IPS-18a (cell line): ENCODE measurements around the gene GMIP.
"Not testable (repeated sequence)": the region's sequence is repeated elsewhere in the genome, so short reads cannot be mapped to it uniquely, and the experiment has no call there.

Source experiments
- H3K27ac ChIP-seq: one replicate; pipeline ENCODE4 v1.5.1; 2013; ENCODE audit warnings: low read length
- H3K27me3 ChIP-seq: one replicate; pipeline ENCODE4 v1.6.1; 2013; ENCODE audit warnings: mild to moderate bottlenecking, low read length; ENCODE audit not compliant: control insufficient read depth, insufficient read depth
- H3K36me3 ChIP-seq: one replicate; pipeline ENCODE4 v1.6.1; 2013; ENCODE audit warnings: low read depth, low read length; ENCODE audit not compliant: control insufficient read depth
- H3K4me1 ChIP-seq: one replicate; pipeline ENCODE4 v1.6.1; 2013; ENCODE audit warnings: low read depth, low read length; ENCODE audit not compliant: control insufficient read depth
- H3K4me3 ChIP-seq: one replicate; pipeline ENCODE4 v1.5.1; 2013; ENCODE audit warnings: low read length
- H3K9ac ChIP-seq: one replicate; pipeline ENCODE4 v1.6.1; 2013; ENCODE audit warnings: mild to moderate bottlenecking, low read length, moderate library complexity
- H3K9me3 ChIP-seq: one replicate; pipeline ENCODE4 v1.6.1; 2013; ENCODE audit warnings: low read depth, low read length; ENCODE audit not compliant: control insufficient read depth

GMIP gene, protein sequence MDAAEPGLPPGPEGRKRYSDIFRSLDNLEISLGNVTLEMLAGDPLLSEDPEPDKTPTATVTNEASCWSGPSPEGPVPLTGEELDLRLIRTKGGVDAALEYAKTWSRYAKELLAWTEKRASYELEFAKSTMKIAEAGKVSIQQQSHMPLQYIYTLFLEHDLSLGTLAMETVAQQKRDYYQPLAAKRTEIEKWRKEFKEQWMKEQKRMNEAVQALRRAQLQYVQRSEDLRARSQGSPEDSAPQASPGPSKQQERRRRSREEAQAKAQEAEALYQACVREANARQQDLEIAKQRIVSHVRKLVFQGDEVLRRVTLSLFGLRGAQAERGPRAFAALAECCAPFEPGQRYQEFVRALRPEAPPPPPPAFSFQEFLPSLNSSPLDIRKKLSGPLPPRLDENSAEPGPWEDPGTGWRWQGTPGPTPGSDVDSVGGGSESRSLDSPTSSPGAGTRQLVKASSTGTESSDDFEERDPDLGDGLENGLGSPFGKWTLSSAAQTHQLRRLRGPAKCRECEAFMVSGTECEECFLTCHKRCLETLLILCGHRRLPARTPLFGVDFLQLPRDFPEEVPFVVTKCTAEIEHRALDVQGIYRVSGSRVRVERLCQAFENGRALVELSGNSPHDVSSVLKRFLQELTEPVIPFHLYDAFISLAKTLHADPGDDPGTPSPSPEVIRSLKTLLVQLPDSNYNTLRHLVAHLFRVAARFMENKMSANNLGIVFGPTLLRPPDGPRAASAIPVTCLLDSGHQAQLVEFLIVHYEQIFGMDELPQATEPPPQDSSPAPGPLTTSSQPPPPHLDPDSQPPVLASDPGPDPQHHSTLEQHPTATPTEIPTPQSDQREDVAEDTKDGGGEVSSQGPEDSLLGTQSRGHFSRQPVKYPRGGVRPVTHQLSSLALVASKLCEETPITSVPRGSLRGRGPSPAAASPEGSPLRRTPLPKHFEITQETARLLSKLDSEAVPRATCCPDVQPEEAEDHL

DNA sequence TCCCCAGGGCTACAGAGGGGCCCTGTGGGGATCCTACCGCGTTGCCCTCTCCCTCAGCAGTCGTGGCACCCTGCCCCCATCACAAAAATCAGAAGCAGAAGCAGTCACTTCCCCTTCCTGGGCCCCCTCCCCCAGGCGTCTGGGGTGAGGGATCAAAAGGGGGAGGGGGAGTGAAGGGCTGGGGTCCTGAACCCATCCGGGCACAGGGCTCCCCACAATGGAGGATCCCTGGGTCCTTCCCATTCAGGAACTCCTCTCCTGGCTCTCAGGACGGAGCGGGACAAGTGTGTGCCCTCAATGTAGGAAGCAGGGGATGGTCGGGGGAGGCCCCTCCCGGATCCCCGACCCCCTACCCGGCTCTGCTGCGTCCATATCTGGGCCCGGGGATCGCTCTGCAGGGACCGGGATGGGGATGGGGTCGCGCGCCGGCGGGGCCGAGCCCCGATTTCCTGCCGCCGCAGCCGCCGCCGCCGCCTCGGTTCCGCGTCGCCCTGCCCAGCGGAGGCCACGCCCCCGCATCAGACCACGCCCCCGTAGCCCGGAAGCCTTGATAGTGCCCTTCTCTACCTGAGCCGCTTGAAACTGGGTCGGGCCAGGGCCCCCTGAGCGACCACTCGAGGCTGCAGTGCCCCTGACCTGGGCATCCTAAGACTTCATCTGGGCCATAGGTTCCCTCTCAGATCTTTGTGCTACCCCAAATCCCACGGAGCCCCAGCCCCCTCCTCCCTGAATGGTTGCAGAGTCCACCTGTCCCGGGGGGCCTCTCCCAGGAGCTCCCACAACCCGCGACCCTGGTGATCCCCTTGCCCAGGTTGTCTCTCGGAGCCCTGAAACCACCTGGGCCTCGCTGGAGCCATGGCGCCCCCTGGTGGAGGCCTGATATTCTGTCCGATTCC lies at the start of gene GMIP:
Gene GMIP, minus strand, starts transcription at position 500 of the 896 bp plus-strand sequence. Its CDS starts 128 bp downstream, at position 372.
- H3K27me3 ChIP-seq, result no peaks in the 10 kb centered on the region
- H3K4me3 ChIP-seq, result peak within 1 kb of the TSS; percentile 85
- peak within 1 kb of the TSS; percentile 9 for H3K27ac ChIP-seq
- H3K4me1 ChIP-seq, result no peaks in the 10 kb centered on the region
- H3K36me3 ChIP-seq, result peaks cover 35% of the 10 kb centered on the region
- no peaks in the 10 kb centered on the region for H3K9me3 ChIP-seq
- peak within 1 kb of the TSS; percentile 60 for H3K9ac ChIP-seq

DNA sequence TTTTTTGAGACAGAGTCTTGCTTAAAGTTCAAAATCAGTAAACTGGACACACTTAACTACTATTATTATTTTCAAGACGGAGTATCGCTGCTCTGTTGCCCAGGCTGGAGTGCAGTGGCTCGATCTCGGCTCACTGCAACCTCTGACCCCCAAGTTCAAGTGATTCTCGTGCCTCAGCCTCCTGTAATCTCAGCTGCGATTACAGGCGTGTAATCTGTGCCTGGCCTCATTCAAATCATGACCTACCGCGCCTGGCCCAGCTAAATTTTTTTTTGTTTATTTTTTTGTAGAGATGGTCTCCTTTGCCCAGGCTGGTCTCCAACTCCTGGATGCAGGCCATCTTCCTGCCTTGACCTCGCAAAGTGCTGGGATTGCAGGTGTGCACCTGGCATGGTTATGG lies 48.2 kb upstream of the GMIP start:
- Histone ChIP-seq H3K9me3 (no peaks in the 10 kb centered on the region), H3K4me1 (no peaks in the 10 kb centered on the region), H3K9ac (no peak overlapping the region), H3K4me3 (no peak overlapping the region), H3K27me3 (no peaks in the 10 kb centered on the region), H3K36me3 (no peaks in the 10 kb centered on the region), H3K27ac (no peak overlapping the region)

DNA sequence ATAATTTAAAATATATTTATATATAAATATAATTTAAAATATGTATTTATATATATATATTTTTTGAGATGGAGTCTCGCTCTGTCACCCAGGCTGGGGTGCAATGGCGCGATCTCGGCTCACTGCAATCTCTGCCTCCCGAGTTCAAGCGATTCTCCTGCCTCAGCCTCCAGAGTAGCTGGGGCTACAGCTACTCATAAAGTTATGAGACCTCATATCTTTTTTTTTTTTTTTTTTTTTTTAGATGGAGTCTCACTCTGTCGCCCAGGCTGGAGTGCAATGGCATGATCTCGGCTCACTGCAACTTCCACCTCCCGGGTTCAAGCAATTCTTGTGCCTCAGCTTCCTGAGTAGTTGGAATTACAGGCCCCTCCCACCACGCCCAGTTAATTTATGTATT lies 45.6 kb upstream of the GMIP start:
- H3K9ac ChIP-seq, H3K4me3 ChIP-seq, H3K27me3 ChIP-seq, H3K27ac ChIP-seq, H3K36me3 ChIP-seq, H3K9me3 ChIP-seq, H3K4me1 ChIP-seq: not testable (repeated sequence)

DNA sequence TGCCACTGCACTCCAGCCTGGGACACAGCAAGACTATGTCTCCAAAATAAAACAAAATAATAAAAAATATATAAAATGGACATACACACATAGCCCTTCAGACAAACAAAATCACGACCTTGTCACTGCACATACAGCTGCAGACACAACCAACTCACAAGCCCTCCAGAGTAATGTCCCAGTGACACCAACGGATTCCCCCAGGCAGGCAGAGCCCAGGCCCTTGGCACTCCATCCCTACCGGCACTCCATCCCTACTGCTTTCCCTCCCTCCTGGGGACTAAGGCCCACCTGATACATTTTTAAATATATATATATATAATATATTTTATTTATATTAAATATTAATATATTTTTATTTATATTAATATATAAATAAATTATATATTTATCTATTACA lies 43.6 kb upstream of the GMIP start:
- H3K4me1 ChIP-seq, result no peaks in the 10 kb centered on the region
- no peak overlapping the region for H3K4me3 ChIP-seq
- no peak overlapping the region for H3K9ac ChIP-seq
- no peak overlapping the region for H3K27ac ChIP-seq
- H3K9me3 ChIP-seq, result no peaks in the 10 kb centered on the region
- H3K27me3 ChIP-seq, result no peaks in the 10 kb centered on the region
- no peaks in the 10 kb centered on the region for H3K36me3 ChIP-seq

DNA sequence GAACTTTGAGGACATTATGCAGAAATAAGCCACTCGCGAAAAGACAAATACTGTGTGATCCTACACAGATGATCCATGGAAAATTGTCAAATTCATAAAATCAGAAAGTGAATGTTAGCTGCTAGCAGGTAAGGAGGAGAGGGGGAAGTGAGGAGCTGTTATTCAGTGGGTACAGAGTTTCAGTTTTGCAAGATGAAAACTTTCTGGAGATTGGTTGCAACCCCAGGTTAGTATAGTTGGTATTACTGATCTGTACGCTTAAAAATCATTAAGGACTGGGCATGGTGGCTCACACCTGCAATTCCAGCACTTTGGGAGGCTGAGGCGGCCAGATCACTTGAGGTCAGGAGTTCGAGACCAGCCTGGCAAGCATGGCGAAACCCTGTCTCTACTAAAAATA lies 43.1 kb upstream of the GMIP start:
- H3K4me3 ChIP-seq, result no peak overlapping the region
- H3K9ac ChIP-seq, result no peak overlapping the region
- no peaks in the 10 kb centered on the region for H3K4me1 ChIP-seq
- no peak overlapping the region for H3K27ac ChIP-seq
- H3K9me3 ChIP-seq, result no peaks in the 10 kb centered on the region
- no peaks in the 10 kb centered on the region for H3K27me3 ChIP-seq
- H3K36me3 ChIP-seq, result no peaks in the 10 kb centered on the region

DNA sequence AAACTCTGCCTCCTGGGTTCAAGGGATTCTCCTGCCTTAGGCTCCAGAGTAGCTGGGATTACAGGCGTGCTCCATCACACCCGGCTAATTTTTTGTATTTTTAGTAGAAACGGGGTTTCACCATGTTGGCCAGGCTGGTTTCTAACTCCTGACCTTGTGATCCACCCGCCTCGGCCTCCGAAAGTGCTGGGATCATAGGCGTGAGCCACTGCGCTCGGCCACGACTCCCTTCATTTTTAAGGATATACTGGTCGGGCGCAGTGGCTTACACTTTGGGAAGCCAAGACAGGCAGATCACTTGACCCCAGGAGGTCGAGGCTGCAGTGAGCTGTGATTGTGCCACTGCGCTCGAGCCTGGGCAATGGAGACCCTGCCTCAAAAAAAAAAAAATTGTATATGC lies 42.7 kb upstream of the GMIP start:
- not testable (repeated sequence) for H3K36me3 ChIP-seq, H3K9ac ChIP-seq, H3K4me1 ChIP-seq, H3K4me3 ChIP-seq, H3K27me3 ChIP-seq, H3K9me3 ChIP-seq, H3K27ac ChIP-seq

DNA sequence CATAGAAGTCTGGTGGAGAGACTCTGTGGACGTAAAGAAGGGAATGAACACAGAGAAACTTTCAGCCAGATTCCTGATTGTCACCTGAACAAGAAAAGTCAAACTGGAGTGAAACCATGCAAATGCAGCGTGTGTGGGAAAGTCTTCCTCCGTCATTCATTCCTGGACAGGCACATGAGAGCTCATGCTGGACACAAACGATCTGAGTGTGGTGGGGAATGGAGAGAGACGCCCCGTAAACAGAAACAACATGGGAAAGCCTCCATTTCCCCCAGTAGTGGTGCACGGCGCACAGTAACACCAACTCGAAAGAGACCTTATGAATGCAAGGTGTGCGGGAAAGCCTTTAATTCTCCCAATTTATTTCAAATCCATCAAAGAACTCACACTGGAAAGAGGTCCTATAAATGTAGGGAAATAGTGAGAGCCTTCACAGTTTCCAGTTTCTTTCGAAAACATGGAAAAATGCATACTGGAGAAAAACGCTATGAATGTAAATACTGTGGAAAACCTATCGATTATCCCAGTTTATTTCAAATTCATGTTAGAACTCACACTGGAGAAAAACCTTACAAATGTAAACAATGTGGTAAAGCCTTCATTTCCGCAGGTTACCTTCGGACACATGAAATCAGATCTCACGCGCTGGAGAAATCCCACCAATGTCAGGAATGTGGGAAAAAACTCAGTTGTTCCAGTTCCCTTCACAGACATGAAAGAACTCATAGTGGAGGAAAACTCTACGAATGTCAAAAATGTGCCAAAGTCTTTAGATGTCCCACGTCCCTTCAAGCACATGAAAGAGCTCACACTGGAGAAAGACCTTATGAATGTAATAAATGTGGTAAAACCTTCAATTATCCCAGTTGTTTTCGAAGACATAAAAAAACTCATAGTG lies 36.0 kb upstream of the GMIP start:
- peaks cover 40% of the 10 kb centered on the region for H3K36me3 ChIP-seq
- no peak overlapping the region for H3K4me3 ChIP-seq
- no peak overlapping the region for H3K9ac ChIP-seq
- no peaks in the 10 kb centered on the region for H3K9me3 ChIP-seq
- no peaks in the 10 kb centered on the region for H3K27me3 ChIP-seq
- no peaks in the 10 kb centered on the region for H3K4me1 ChIP-seq
- no peak overlapping the region for H3K27ac ChIP-seq

DNA sequence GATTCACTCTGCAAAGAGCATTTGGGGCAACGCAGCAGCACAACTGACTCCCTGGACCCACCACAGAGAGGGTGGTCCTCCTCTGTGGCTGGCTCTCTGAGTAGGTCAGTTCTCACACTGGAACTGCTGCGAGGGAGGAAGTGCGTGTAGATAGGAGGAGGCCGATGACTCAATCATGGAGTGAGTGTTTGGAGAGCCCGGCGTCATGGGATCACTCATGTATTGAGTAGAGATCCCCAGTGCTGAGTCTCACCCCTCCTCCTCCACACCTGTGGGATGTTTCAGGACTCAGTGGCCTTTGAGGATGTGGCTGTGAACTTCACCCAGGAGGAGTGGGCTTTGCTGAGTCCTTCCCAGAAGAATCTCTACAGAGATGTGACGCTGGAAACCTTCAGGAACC lies 34.1 kb upstream of the GMIP start:
- no peak overlapping the region for H3K9ac ChIP-seq
- no peak overlapping the region for H3K4me3 ChIP-seq
- no peaks in the 10 kb centered on the region for H3K9me3 ChIP-seq
- H3K36me3 ChIP-seq, result peaks cover 40% of the 10 kb centered on the region
- no peaks in the 10 kb centered on the region for H3K27me3 ChIP-seq
- no peaks in the 10 kb centered on the region for H3K4me1 ChIP-seq
- no peak overlapping the region for H3K27ac ChIP-seq

DNA sequence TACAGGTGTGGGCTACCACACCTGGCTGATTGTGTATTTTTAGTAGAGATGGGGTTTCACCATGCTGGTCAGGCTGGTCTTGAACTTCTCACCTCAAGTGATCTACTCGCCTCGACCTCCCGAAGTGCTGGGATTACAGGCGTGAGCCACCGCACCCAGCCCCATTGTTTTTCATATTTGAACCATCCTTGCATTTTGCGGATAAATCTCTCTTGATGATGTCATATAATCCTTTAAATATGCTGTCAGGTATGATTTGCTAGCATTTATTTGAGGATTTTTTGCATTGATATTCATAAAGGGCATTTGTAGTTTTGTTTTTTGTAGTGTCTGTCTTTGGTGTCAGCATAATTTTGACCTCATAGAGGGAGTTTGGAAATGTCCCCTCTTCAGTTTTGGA lies 30.9 kb upstream of the GMIP start:
- no peaks in the 10 kb centered on the region for H3K9me3 ChIP-seq
- H3K4me3 ChIP-seq, result no peak overlapping the region
- peaks cover 23% of the 10 kb centered on the region for H3K36me3 ChIP-seq
- no peaks in the 10 kb centered on the region for H3K27me3 ChIP-seq
- H3K4me1 ChIP-seq, result peaks cover 4% of the 10 kb centered on the region
- H3K27ac ChIP-seq, result no peak overlapping the region
- no peak overlapping the region for H3K9ac ChIP-seq

DNA sequence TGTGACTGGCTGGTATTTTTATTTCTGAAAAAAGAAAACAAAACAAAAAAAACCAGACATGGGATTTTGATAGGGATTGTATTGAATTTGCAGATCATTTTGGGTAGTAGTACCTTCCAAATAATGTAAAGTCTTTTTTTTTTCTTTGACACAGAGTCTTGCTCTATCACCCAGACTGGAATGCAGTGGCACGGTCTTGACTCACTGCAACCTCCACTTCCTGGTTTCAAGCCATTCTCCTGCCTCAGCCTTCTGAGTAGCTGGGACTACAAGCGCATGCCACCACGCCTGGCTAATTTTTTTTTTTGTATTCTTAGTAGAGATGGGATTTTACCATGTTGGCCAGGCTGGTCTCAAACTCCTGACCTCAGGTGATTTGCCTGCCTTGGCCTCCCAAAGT lies 29.4 kb upstream of the GMIP start:
- Histone ChIP-seq H3K4me1 (peaks cover 9% of the 10 kb centered on the region), H3K36me3 (peaks cover 12% of the 10 kb centered on the region), H3K27ac (no peak overlapping the region), H3K4me3 (no peak overlapping the region), H3K9me3 (no peaks in the 10 kb centered on the region), H3K9ac (no peak overlapping the region), H3K27me3 (no peaks in the 10 kb centered on the region)
